COR-L47 (cell line): ENCODE results near the gene NOS1.
A peak's percentile ranks its signal among the peaks of the same experiment; 100 is the strongest.

ENCODE experiments used
- DNase-seq: peaks from one replicate; lab custom pipeline; 2025; lab: John Stamatoyannopoulos, UW

The NOS1 gene

GRCh38 chr12:117363056-117363662, 1.7 kb upstream of the NOS1 start:
- no peak for DNase-seq

- no peak for DNase-seq
Observed at GRCh38 chr12:117362391-117362790, 965 bp upstream of the NOS1 start.

GRCh38 chr12:117361905-117362304, 479 bp upstream of the NOS1 start:
- no peak for DNase-seq

GRCh38 chr12:117360551-117361346, 677 bp downstream of the NOS1 start:
- no peak for DNase-seq

GRCh38 chr12:117360222-117360550, 1.2 kb downstream of the NOS1 start:
- no peak for DNase-seq

GRCh38 chr12:117359029-117359845, 2.2 kb downstream of the NOS1 start:
- no peak for DNase-seq

- no peak for DNase-seq
Observed at GRCh38 chr12:117356048-117356447, 5.4 kb downstream of the NOS1 start.

- no peak for DNase-seq
Observed at GRCh38 chr12:117352883-117353282, 8.5 kb downstream of the NOS1 start.

GRCh38 chr12:117352206-117352605, 9.2 kb downstream of the NOS1 start:
- no peak for DNase-seq

GRCh38 chr12:117350140-117350539, 11.3 kb downstream of the NOS1 start:
- no peak for DNase-seq

- DNase-seq, result no peak
Observed at GRCh38 chr12:117347588-117347987, 13.8 kb downstream of the NOS1 start.

GRCh38 chr12:117344716-117345115, 16.7 kb downstream of the NOS1 start:
- DNase-seq, result no peak

- no peak for DNase-seq
Observed at GRCh38 chr12:117343849-117344248, 17.6 kb downstream of the NOS1 start.

- DNase-seq, result no peak
Observed at GRCh38 chr12:117343296-117343695, 18.1 kb downstream of the NOS1 start.

- DNase-seq, result no peak
Observed at GRCh38 chr12:117342682-117343081, 18.7 kb downstream of the NOS1 start.

- no peak for DNase-seq
Observed at GRCh38 chr12:117342247-117342646, 19.2 kb downstream of the NOS1 start.

- DNase-seq, result no peak
Observed at GRCh38 chr12:117339104-117339503, 22.3 kb downstream of the NOS1 start.

GRCh38 chr12:117334855-117335587, 26.4 kb downstream of the NOS1 start:
- DNase-seq, result no peak

- DNase-seq, result no peak
Observed at GRCh38 chr12:117334051-117334450, 27.4 kb downstream of the NOS1 start.

GRCh38 chr12:117333331-117333881, 28.0 kb downstream of the NOS1 start:
- DNase-seq, result no peak

- peak; percentile 13 for DNase-seq
Observed at GRCh38 chr12:117331691-117332090, 29.7 kb downstream of the NOS1 start.
